AG09319 (cell line): ENCODE results near the gene STAP2.

Experiments used
- DNase-seq: peaks from one replicate; pipeline ENCODE4 v3.0.0-alpha.2; 2010; ENCODE audit warnings: low read depth; ENCODE audit errors: extremely low read depth
- CTCF ChIP-seq: IDR thresholded peaks from 2 replicates; pipeline ENCODE4 v1.5.1; 2011; ENCODE audit warnings: low read depth, mild to moderate bottlenecking, inconsistent platforms, low read length, moderate library complexity

STAP2 gene

GRCh38 chr19:4327877-4328242 is 10.8 kb downstream of the STAP2 start:
- no peak for DNase-seq
- TF ChIP-seq CTCF: no peak

- DNase-seq: no peak
- TF ChIP-seq CTCF: no peak
These were observed 11.3 kb downstream of the STAP2 start for GRCh38 chr19:4327252-4327876.

- no peak for TF ChIP-seq CTCF
- no peak for DNase-seq
These were observed 11.8 kb downstream of the STAP2 start for GRCh38 chr19:4326837-4327251.

- no peak for TF ChIP-seq CTCF
These were observed 12.3 kb downstream of the STAP2 start for GRCh38 chr19:4326215-4326836.

GRCh38 chr19:4324228-4324627 is 14.4 kb downstream of the STAP2 start:
- TF ChIP-seq CTCF: no peak
- DNase-seq: no peak

More at GRCh38 chr19:4326215-4326836, 12.3 kb downstream of the STAP2 start:
- DNase-seq: no peak

- no peak for DNase-seq
- TF ChIP-seq CTCF: no peak
These were observed 14.9 kb downstream of the STAP2 start for GRCh38 chr19:4323692-4324091.

- DNase-seq: no peak
- no peak for TF ChIP-seq CTCF
These were observed 15.5 kb downstream of the STAP2 start for GRCh38 chr19:4322942-4323665.
